ENCODE measurements around the gene ZNF408.

Gene ZNF408

DNA sequence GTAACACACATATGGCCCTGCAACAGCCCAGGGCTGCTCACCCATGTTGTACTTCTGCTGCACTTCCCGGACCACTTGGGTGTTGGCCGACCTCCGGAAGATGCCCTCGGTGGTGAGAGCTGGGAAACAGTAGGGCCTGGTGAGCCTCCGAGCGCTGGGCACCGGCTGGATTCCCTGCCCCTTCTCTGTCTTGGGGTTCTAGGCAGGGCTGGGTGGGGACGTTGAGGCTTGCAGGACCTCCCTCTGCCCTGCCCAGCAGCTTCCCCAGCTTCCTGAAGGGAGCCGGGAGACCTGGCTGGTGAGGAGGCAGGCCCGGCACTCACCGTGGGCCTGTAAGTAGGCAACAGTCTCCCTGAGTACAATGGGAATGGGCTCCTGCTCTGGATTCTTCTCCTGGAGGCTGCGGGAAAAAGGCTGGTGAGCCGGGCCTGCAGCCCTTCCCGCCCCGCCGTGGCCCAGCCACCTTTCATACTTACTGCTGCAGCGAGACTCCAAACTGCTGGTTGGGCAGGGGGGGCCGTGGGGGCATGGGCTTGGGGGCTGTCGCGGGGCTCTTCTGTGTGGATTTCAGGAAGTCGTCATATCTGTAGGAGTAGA is 20.6 kb upstream of the ZNF408 start:
- Mint-ChIP-seq H3K27ac (no peak overlapping the region), H3K4me1 (peaks cover 19% of the 10 kb centered on the region), H3K9me3 (no peaks in the 10 kb centered on the region), H3K4me3 (no peak overlapping the region), H3K36me3 (peaks cover 36% of the 10 kb centered on the region), H3K27me3 (no peaks in the 10 kb centered on the region)
- no peak for DNase-seq
- CTCF ChIA-PET: no interaction called here

DNA sequence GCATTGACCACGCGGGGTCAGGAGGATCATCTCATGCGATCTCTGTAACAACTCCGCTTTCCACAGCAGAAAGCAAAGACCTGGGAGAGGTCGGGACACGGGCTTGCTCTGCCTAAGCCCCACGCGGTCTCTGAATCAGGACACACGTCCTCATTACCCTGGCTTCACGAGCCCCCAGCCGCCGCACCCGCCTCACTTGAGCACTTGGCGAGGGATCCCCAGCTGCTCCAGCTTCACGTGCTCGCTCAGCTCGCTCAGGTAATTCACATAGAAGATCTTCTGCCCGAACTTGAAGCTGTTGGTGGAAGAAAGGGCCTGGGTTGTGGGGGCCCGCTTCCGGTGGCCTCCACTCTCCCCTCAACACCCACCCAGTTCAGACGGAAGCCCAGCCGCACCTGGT is 20.0 kb upstream of the ZNF408 start:
- DNase-seq: no peak
- Mint-ChIP-seq H3K27me3 (no peaks in the 10 kb centered on the region), H3K36me3 (peaks cover 36% of the 10 kb centered on the region), H3K27ac (no peak overlapping the region), H3K4me3 (no peak overlapping the region), H3K9me3 (no peaks in the 10 kb centered on the region), H3K4me1 (peaks cover 14% of the 10 kb centered on the region)
- CTCF ChIA-PET: no interaction called here

- Mint-ChIP-seq H3K27me3 (no peaks in the 10 kb centered on the region), H3K4me1 (peaks cover 6% of the 10 kb centered on the region), H3K4me3 (no peak overlapping the region), H3K9me3 (no peaks in the 10 kb centered on the region), H3K27ac (no peak overlapping the region), H3K36me3 (peaks cover 37% of the 10 kb centered on the region)
- CTCF ChIA-PET: no interaction called here
- no peak for DNase-seq
Measured at GRCh38 chr11:46681814-46682213, 19.0 kb upstream of the ZNF408 start.

DNA sequence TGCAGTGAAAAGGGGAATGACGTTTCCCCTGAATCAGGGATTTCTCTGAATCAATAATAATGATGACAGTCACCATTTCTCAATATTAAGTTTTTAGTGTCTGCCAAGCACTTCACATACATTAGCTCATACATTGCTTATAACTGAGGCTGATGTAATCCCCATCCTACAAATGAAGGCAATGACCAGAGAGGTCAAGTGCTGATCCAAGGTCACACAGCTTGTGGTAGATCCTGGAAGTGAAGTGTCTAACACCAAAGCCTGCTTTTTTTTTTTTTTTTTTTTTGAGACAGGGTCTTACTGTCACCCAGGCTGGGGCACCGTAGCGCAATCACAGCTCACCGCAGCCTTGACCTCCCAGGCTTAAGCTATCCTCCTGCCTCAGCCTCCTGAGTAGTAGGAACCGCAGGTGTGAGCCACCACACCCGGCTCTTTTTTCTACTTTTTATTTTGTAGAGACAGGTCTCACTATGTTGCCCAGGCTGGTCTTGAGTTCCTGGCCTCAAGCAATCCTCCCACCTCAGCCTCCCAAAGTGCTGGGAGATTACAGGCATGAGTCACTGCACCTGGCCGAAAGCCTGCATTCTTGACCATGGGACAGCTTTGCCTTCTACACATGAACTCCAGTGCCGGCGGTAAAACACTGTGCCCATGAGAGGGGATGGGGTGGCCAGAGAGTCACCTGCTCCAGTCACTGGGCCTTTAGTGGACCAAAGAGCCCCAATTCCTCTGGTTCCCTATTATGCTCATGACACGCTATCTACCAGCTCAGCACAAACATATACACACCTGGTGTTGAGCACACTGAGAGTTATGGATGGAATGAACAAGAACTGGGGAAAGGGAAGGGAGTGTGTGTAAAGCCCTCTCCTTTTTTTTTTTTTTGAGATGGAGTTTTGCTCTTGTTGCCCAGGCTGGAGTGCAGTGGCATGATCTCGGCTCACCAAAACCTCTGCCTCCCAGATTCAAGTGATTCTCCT is 17.8 kb upstream of the ZNF408 start:
- DNase-seq: no peak
- no peaks in the 10 kb centered on the region for H3K4me1 Mint-ChIP-seq
- CTCF ChIA-PET: interaction anchor here (1.4 kb wide), 1 partner anchor 71 kb away, joined by 3 read pairs; no protein-coding TSS in a partner anchor
- H3K27ac Mint-ChIP-seq: no peak overlapping the region
- no peaks in the 10 kb centered on the region for H3K9me3 Mint-ChIP-seq
- no peak overlapping the region for H3K4me3 Mint-ChIP-seq
- H3K27me3 Mint-ChIP-seq: no peaks in the 10 kb centered on the region
- H3K36me3 Mint-ChIP-seq: peaks cover 42% of the 10 kb centered on the region

DNA sequence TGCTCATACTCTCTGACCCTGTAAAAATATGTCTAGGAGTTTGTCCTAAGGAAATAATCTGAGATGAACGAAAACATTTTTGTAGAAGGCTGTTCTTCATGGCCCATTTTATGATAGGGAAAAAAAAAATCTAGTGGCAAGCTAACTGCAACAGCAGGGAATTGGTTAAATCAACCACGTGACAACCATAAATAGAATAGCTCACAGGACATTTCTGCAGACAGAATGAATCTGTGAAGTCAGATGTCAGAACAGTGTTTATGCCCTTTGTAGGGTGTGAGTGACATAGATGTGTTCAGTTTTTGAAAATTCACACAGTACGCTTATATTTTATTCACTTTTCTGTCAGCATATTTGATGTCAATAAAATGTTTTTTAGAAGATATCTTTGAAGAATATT is 16.5 kb upstream of the ZNF408 start:
- H3K27me3 Mint-ChIP-seq: no peaks in the 10 kb centered on the region
- H3K36me3 Mint-ChIP-seq: peaks cover 41% of the 10 kb centered on the region
- CTCF ChIA-PET: interaction anchor here (1.4 kb wide), 1 partner anchor 72 kb away, joined by 3 read pairs; no protein-coding TSS in a partner anchor
- no peaks in the 10 kb centered on the region for H3K9me3 Mint-ChIP-seq
- no peak overlapping the region for H3K4me3 Mint-ChIP-seq
- H3K27ac Mint-ChIP-seq: no peak overlapping the region
- H3K4me1 Mint-ChIP-seq: no peaks in the 10 kb centered on the region
- no peak for DNase-seq

DNA sequence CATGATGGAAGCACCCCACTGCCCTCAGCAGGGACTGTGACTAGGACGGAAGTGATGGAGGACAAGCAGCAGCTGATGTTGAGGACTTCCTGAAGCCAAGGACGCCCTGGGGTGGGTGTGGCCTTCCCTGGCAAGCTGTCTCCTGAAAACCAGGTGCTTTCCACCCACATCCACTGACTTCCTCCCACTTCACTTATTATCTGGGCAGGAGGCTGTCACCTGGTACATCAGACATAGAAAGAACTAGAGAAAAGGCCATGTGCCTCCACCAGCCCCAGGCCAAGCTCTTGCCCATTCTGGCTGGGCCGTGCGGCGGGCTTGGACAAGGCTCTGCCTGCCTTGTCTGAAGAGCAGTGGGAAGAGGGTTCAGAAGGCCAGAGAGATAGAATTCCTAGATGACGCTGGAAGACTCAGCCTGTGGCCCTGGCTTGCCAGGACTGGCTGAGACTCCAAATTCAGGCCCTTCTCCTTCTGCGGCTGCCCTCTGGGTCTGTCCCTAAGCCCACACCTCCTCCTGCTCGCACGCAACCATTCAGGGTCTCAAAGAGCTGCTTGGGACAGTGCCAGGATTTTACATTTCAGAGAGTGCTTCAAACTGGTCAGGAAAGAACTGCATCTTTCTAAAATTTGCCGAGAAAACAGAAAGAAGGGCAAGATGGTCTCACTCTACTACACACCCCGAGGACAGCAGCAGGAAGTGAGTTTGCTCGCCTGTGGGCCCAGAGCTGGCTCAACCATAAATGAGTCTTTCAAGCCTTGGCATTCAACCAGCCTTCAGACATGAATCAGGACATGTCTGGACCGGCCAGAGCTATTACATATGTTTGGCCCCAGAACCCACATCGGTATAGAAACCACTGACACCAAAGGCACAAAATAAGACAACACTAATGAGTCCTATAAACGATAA is 13.7 kb upstream of the ZNF408 start:
- Mint-ChIP-seq H3K27me3 (no peaks in the 10 kb centered on the region), H3K27ac (peak overlapping the region; percentile 24), H3K9me3 (no peaks in the 10 kb centered on the region), H3K36me3 (peaks cover 35% of the 10 kb centered on the region), H3K4me1 (no peaks in the 10 kb centered on the region), H3K4me3 (no peak overlapping the region)
- CTCF ChIA-PET: interaction anchor here (1.0 kb wide), 1 partner anchor 9 kb away, joined by 3 read pairs; no protein-coding TSS in a partner anchor
- DNase-seq: no peak

DNA sequence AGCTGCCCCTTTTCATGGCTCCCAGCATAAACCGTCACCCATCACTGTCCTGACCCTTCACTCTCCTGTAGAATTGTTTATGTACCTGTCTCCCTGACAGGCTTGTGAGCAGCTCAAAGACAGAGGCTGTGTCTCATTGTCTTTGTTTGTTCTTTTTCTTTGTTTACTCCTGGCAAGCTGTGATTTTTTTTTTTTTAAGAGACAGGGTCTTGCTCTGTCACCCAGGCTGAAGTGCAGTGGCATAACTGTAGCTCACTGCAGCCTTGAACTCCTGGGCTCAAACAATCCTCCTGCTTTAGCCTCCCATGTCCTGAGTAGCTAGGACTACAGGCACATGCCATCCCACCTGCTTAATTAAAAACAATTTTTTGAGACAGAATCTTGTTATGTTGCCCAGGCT is 10.1 kb upstream of the ZNF408 start:
- Mint-ChIP-seq H3K4me3 (no peak overlapping the region), H3K4me1 (no peaks in the 10 kb centered on the region), H3K27me3 (no peaks in the 10 kb centered on the region), H3K36me3 (peaks cover 45% of the 10 kb centered on the region), H3K9me3 (no peaks in the 10 kb centered on the region), H3K27ac (no peak overlapping the region)
- CTCF ChIA-PET: no interaction called here
- DNase-seq: no peak

DNA sequence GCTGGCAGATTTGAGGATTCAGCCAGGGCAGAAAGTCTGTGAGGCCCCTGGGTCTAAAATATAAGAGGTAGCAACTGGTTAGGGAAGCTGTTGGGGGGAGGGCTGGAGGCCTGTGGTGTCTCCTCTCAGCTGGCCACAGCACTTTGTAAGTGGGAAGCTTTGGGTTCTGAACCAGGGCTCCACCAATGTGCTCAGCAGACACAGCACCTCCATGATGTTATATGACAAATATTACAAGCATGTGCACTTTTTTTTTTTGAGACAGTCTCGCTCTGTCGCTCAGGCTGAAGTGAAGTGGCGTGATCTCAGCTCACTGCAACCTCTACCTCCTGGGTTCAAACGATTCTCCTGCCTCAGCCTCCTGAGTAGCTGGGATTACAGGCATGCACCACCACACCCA is 8.4 kb upstream of the ZNF408 start:
- H3K36me3 Mint-ChIP-seq: peaks cover 39% of the 10 kb centered on the region
- H3K4me3 Mint-ChIP-seq: no peak overlapping the region
- no peaks in the 10 kb centered on the region for H3K27me3 Mint-ChIP-seq
- H3K9me3 Mint-ChIP-seq: no peaks in the 10 kb centered on the region
- DNase-seq: no peak
- no peak overlapping the region for H3K27ac Mint-ChIP-seq
- CTCF ChIA-PET: interaction anchor here (0.6 kb wide), 1 partner anchor 486 kb away, joined by 4 read pairs; no protein-coding TSS in a partner anchor
- H3K4me1 Mint-ChIP-seq: peaks cover 9% of the 10 kb centered on the region

- no peak overlapping the region for H3K27ac Mint-ChIP-seq
- DNase-seq: no peak
- H3K9me3 Mint-ChIP-seq: no peaks in the 10 kb centered on the region
- CTCF ChIA-PET: no interaction called here
- no peaks in the 10 kb centered on the region for H3K27me3 Mint-ChIP-seq
- peaks cover 36% of the 10 kb centered on the region for H3K36me3 Mint-ChIP-seq
- peaks cover 20% of the 10 kb centered on the region for H3K4me1 Mint-ChIP-seq
- H3K4me3 Mint-ChIP-seq: no peak overlapping the region
Measured at GRCh38 chr11:46693597-46694012, 7.2 kb upstream of the ZNF408 start.

DNA sequence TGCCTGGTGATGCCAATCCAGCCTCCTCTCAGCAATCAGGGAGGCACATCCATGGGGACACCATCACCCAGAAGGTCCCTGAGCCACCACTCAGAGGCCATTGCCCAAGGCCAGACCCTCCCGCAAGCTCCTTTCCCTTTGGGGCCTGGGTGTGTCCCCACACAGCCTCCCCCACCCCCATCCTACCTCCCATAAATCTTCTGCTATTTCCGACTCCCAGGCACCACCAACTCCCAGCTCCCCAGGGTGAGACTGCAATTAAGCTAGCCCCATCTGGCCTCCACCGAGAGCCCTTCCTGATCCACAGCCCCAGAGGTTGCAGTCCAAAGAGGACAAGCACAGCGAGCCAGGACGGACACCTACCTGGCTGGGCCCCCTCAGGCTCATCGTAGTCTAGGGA is 6.8 kb upstream of the ZNF408 start:
- Mint-ChIP-seq H3K36me3 (peaks cover 39% of the 10 kb centered on the region), H3K27me3 (no peaks in the 10 kb centered on the region), H3K27ac (no peak overlapping the region), H3K4me3 (no peak overlapping the region), H3K9me3 (no peaks in the 10 kb centered on the region), H3K4me1 (peaks cover 24% of the 10 kb centered on the region)
- CTCF ChIA-PET: no interaction called here
- DNase-seq: no peak

GRCh38 chr11:46694607-46695006 is 6.2 kb upstream of the ZNF408 start:
- no peak overlapping the region for H3K27ac Mint-ChIP-seq
- H3K36me3 Mint-ChIP-seq: peaks cover 39% of the 10 kb centered on the region
- H3K27me3 Mint-ChIP-seq: no peaks in the 10 kb centered on the region
- no peak for DNase-seq
- CTCF ChIA-PET: no interaction called here
- H3K4me3 Mint-ChIP-seq: no peak overlapping the region
- no peaks in the 10 kb centered on the region for H3K9me3 Mint-ChIP-seq
- peaks cover 28% of the 10 kb centered on the region for H3K4me1 Mint-ChIP-seq

DNA sequence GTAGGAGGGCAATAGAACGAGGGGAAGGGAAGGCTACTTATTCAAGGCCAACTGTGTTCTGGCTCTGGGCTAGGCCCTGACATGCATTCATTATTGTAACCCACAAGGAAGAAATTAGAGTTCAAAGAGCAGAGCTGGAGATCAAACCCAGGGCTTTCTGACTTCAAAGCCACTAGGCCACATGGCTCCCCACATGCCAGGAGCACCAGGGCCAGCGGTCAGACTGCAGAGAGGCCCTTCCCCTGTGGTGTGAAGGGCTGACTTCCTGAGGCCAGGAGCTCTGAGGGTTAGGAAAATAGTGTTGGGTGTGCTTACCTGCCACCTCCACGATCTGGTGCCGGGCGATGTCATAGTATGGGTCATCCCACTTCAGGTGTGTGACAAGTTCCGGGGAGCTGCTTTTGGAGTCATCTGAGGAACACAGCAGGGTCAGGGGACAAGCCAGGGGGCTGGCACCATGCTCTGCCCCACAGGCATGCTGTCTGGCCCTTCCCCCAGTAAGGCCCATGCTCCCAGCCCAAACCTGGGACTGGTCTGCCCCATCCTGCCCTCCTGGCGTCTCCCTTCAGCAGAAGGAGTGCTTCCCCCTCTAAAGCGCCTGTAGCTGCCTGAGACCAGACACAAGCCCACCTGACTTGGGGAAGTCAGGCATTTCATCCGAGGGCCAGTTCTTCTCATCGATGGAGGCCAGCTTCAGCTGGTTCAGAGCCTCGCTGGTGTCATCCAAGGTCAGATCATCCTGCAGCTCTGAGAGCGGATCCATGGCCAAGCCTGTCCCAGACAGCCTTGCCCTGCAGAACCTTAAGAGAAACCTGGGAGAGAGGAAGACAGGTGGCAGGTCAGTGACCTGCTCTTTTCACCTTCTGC is 5.3 kb upstream of the ZNF408 start:
- Mint-ChIP-seq H3K9me3 (no peaks in the 10 kb centered on the region), H3K36me3 (peaks cover 38% of the 10 kb centered on the region), H3K4me1 (peaks cover 36% of the 10 kb centered on the region), H3K27ac (no peak overlapping the region), H3K4me3 (no peak overlapping the region), H3K27me3 (no peaks in the 10 kb centered on the region)
- CTCF ChIA-PET: interaction anchor here (1.2 kb wide), 1 partner anchor 25 kb away, joined by 5 read pairs; no protein-coding TSS in a partner anchor
- no peak for DNase-seq

DNA sequence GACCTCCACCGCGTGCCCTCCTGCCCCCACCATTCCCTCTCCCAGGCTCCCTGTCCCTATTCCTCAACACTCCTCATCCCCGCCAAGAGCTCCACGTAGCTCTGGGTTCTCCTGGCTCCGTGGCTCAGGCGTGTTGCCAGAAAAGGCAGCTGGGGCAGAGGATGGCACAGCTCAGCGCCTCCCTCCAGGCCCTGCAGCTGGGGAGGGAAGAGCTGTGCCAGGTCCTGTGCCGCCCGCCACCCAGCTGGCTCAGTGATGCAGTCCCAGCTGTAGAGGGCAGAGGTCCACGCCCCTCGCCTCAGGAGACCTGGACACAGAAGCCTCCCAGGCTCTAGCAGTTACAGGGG is 4.6 kb upstream of the ZNF408 start:
- Mint-ChIP-seq H3K27me3 (no peaks in the 10 kb centered on the region), H3K9me3 (no peaks in the 10 kb centered on the region), H3K4me3 (no peak overlapping the region), H3K4me1 (peaks cover 39% of the 10 kb centered on the region), H3K27ac (no peak overlapping the region), H3K36me3 (peaks cover 40% of the 10 kb centered on the region)
- DNase-seq: no peak
- CTCF ChIA-PET: interaction anchor here (1.2 kb wide), 1 partner anchor 25 kb away, joined by 5 read pairs; no protein-coding TSS in a partner anchor

Measured in activated naive CD4-positive, alpha-beta T cell treated with anti-CD3 and anti-CD28 coated beads, Interleukin-2, amount 10 ng/mL, durations not matched to agents 7 days and 5 days (primary cell).